Measurements from ENCODE around the gene ZBTB42.

GRCh38 chr14:104757681-104758392 lies 43.1 kb upstream of the ZBTB42 start:
- TF ChIP-seq CTCF (IDR thresholded peaks at IDR 0.05): no peak
- no peak for TF ChIP-seq SIN3A (IDR thresholded peaks at IDR 0.05; ENCODE audit: borderline replicate concordance, insufficient read depth, low read depth, low read length)
- TF ChIP-seq, protein P1, sequence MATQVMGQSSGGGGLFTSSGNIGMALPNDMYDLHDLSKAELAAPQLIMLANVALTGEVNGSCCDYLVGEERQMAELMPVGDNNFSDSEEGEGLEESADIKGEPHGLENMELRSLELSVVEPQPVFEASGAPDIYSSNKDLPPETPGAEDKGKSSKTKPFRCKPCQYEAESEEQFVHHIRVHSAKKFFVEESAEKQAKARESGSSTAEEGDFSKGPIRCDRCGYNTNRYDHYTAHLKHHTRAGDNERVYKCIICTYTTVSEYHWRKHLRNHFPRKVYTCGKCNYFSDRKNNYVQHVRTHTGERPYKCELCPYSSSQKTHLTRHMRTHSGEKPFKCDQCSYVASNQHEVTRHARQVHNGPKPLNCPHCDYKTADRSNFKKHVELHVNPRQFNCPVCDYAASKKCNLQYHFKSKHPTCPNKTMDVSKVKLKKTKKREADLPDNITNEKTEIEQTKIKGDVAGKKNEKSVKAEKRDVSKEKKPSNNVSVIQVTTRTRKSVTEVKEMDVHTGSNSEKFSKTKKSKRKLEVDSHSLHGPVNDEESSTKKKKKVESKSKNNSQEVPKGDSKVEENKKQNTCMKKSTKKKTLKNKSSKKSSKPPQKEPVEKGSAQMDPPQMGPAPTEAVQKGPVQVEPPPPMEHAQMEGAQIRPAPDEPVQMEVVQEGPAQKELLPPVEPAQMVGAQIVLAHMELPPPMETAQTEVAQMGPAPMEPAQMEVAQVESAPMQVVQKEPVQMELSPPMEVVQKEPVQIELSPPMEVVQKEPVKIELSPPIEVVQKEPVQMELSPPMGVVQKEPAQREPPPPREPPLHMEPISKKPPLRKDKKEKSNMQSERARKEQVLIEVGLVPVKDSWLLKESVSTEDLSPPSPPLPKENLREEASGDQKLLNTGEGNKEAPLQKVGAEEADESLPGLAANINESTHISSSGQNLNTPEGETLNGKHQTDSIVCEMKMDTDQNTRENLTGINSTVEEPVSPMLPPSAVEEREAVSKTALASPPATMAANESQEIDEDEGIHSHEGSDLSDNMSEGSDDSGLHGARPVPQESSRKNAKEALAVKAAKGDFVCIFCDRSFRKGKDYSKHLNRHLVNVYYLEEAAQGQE (IDR thresholded peaks at IDR 0.05; ENCODE audit: insufficient read depth in 1 of 2, low read depth in 2 of 2, low read length in 1 of 2): no peak
